Measurements from ENCODE around the gene DCD.

Gene DCD

DNA sequence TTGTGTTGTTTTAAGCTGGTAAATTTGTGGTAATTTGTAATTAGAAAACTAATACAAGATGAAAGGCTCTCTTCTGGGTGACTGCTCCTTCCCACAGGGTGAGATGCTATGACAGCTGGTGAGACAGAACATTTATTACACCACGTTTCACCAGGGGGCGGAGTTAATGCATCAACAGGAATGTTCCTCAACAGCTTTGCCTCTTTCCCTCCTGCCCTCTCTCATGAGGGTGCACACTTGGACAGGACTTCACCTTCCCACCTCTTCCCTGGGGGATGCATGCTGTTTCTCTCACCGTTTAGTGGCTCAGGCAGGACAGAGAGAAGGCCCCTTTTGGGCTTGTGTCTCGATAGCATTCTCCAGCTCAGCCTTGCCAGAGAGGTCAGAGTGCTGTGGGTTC lies 46.3 kb downstream of the DCD start:
- Histone ChIP-seq H3K27me3 (peaks cover 25% of the 10 kb centered on the region), H3K4me1 (ENCODE audit: control insufficient read depth in 1 of 2, insufficient read depth in 1 of 2, low read depth in 1 of 2, low read length in 1 of 2) (peaks cover 0 to 9% of the 10 kb centered on the region in 2 experiments), H3K4me3 (ENCODE audit: low read depth in 1 of 2, low read length in 1 of 2) (no peak overlapping the region), H3K27ac (no peak overlapping the region), H3K36me3 (no peaks in the 10 kb centered on the region), H3K9me3 (no peaks in the 10 kb centered on the region)
- TF ChIP-seq, protein P1, sequence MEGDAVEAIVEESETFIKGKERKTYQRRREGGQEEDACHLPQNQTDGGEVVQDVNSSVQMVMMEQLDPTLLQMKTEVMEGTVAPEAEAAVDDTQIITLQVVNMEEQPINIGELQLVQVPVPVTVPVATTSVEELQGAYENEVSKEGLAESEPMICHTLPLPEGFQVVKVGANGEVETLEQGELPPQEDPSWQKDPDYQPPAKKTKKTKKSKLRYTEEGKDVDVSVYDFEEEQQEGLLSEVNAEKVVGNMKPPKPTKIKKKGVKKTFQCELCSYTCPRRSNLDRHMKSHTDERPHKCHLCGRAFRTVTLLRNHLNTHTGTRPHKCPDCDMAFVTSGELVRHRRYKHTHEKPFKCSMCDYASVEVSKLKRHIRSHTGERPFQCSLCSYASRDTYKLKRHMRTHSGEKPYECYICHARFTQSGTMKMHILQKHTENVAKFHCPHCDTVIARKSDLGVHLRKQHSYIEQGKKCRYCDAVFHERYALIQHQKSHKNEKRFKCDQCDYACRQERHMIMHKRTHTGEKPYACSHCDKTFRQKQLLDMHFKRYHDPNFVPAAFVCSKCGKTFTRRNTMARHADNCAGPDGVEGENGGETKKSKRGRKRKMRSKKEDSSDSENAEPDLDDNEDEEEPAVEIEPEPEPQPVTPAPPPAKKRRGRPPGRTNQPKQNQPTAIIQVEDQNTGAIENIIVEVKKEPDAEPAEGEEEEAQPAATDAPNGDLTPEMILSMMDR (IDR thresholded peaks at IDR 0.05): no peak

DNA sequence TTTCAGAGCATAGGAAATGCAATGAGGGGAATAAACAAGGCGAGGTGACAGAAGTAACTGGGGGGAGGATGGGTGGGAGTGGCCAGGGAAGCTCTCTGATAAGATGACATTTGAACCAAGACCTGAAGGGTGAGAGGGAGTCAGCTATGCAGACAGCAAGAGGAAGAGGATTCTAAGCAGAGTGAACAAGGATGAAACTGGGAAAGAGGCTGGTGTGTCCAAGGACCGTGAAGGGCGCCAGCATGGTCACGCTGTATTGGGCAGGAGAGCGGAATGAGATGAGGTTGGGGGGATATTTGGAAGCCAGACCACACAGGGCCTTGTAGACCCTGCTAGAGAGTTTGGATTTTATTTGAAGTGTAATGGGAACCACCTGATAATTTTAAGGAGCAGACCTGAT lies 49.2 kb downstream of the DCD start:
- Histone ChIP-seq H3K27me3 (peaks cover 21% of the 10 kb centered on the region), H3K36me3 (no peaks in the 10 kb centered on the region), H3K9me3 (no peaks in the 10 kb centered on the region), H3K4me3 (ENCODE audit: low read depth in 1 of 2, low read length in 1 of 2) (no peak overlapping the region), H3K4me1 (ENCODE audit: control insufficient read depth in 1 of 2, insufficient read depth in 1 of 2, low read depth in 1 of 2, low read length in 1 of 2) (peaks cover 0 to 9% of the 10 kb centered on the region in 2 experiments), H3K27ac (no peak overlapping the region)
- TF ChIP-seq, protein P1 (IDR thresholded peaks at IDR 0.05): no peak

DNA sequence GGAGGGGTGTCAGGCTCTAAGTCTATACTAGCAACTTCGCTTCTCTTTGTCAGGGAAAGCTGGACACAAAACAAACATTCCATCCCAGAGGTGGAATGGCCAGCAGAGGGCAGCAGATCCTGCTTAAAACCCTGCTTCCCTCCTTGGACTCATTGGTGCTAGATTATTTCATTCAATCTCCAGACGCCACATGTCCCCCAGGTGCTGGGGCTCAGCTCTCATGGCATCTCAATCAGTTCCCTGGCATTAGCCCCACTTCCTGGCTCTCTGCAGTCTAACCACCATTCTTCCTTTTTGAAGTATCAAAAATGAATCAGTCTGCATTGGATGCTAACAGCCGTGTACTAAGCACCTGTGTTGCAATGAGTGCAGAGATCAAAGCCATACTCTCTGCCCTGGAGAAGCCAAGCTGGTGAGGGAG lies 51.6 kb downstream of the DCD start:
- Histone ChIP-seq H3K27me3 (peaks cover 35% of the 10 kb centered on the region), H3K36me3 (no peaks in the 10 kb centered on the region), H3K27ac (no peak overlapping the region), H3K4me3 (ENCODE audit: low read depth in 1 of 2, low read length in 1 of 2) (no peak overlapping the region), H3K4me1 (ENCODE audit: control insufficient read depth in 1 of 2, insufficient read depth in 1 of 2, low read depth in 1 of 2, low read length in 1 of 2) (no peaks in the 10 kb centered on the region), H3K9me3 (no peaks in the 10 kb centered on the region)
- TF ChIP-seq, protein P1 (IDR thresholded peaks at IDR 0.05): peak; percentile 45

DNA sequence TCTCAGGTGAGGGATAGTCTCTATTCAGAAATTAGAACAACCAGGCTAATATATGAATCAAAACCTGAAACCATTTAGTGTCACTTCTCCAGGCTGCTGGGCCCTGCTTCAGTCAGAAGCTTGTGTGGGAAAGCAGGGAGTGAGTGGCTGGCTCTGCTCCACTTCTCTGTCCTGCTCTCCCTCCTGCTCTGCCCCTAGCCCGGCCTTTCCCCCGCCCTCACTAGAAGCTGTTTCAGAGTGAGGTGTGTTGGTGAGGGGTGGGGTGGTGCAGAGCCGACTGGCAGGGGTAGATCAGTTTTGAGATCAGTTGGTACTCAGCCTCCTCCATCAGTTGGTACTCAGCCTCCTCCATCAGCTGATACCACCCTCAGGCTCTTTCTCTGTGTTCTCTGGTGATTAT lies 52.7 kb downstream of the DCD start:
- peaks cover 42% of the 10 kb centered on the region for H3K27me3 ChIP-seq
- no peaks in the 10 kb centered on the region for H3K4me1 ChIP-seq (ENCODE audit: control insufficient read depth in 1 of 2, insufficient read depth in 1 of 2, low read depth in 1 of 2, low read length in 1 of 2)
- H3K36me3 ChIP-seq: no peaks in the 10 kb centered on the region
- H3K4me3 ChIP-seq (ENCODE audit: low read depth in 1 of 2, low read length in 1 of 2): no peak overlapping the region
- H3K9me3 ChIP-seq: no peaks in the 10 kb centered on the region
- TF ChIP-seq, protein P1 (IDR thresholded peaks at IDR 0.05): no peak
- no peak overlapping the region for H3K27ac ChIP-seq
